ENCODE measurements around the gene WDR82. TPM values are rescaled to one million over a fixed set of nuclear protein-coding genes. Genes with fewer than 3 reads are reported as not detected.

WDR82 gene
- total and polyA plus RNA-seq, 4 donors: 77.1 to 159 (median 133) TPM

GRCh38 chr3:52262447-52262846 lies 16.0 kb downstream of the WDR82 start:
- H3K36me3 ChIP-seq (ENCODE audit: control insufficient read depth, insufficient read depth, low read length): peaks cover 73% of the 10 kb centered on the region
- no peaks in the 10 kb centered on the region for H3K4me1 ChIP-seq (ENCODE audit: control insufficient read depth, insufficient read depth, low read length)
- no peak overlapping the region for H3K27ac ChIP-seq (ENCODE audit: low read depth, low read length)
- H3K9me3 ChIP-seq (ENCODE audit: control insufficient read depth, insufficient read depth, low read length): no peaks in the 10 kb centered on the region
- no peak overlapping the region for H3K4me3 ChIP-seq (ENCODE audit: low read depth, low read length)
- no peak for DNase-seq (ENCODE audit: low read depth in 4 of 6, low spot score in 6 of 6)
- H3K27me3 ChIP-seq (ENCODE audit: control insufficient read depth, insufficient read depth, low read length): no peaks in the 10 kb centered on the region

- Histone ChIP-seq H3K4me1 (ENCODE audit: control insufficient read depth, insufficient read depth, low read length) (no peaks in the 10 kb centered on the region), H3K9me3 (ENCODE audit: control insufficient read depth, insufficient read depth, low read length) (no peaks in the 10 kb centered on the region), H3K27me3 (ENCODE audit: control insufficient read depth, insufficient read depth, low read length) (no peaks in the 10 kb centered on the region), H3K4me3 (ENCODE audit: low read depth, low read length) (no peak overlapping the region), H3K36me3 (ENCODE audit: control insufficient read depth, insufficient read depth, low read length) (peaks cover 74% of the 10 kb centered on the region), H3K27ac (ENCODE audit: low read depth, low read length) (no peak overlapping the region)
- 82% methylated on average over 2 of the region's 4 CpGs for WGBS (ENCODE audit: insufficient coverage)
- DNase-seq (ENCODE audit: low read depth in 4 of 6, low spot score in 6 of 6): no peak
Measured at GRCh38 chr3:52259448-52259847, 19.0 kb downstream of the WDR82 start.

GRCh38 chr3:52259035-52259434 lies 19.4 kb downstream of the WDR82 start:
- H3K27me3 ChIP-seq (ENCODE audit: control insufficient read depth, insufficient read depth, low read length): no peaks in the 10 kb centered on the region
- H3K4me3 ChIP-seq (ENCODE audit: low read depth, low read length): no peak overlapping the region
- H3K36me3 ChIP-seq (ENCODE audit: control insufficient read depth, insufficient read depth, low read length): peaks cover 75% of the 10 kb centered on the region
- H3K4me1 ChIP-seq (ENCODE audit: control insufficient read depth, insufficient read depth, low read length): no peaks in the 10 kb centered on the region
- H3K9me3 ChIP-seq (ENCODE audit: control insufficient read depth, insufficient read depth, low read length): no peaks in the 10 kb centered on the region
- no peak overlapping the region for H3K27ac ChIP-seq (ENCODE audit: low read depth, low read length)
- DNase-seq (ENCODE audit: low read depth in 4 of 6, low spot score in 6 of 6): no peak
- no CpG with 5 or more reads among the region's 1 CpG for WGBS (ENCODE audit: insufficient coverage)

GRCh38 chr3:52257911-52258310 lies 20.5 kb downstream of the WDR82 start:
- WGBS (ENCODE audit: insufficient coverage): 96% methylated on average over 4 of the region's 4 CpGs
- Histone ChIP-seq H3K27ac (ENCODE audit: low read depth, low read length) (no peak overlapping the region), H3K36me3 (ENCODE audit: control insufficient read depth, insufficient read depth, low read length) (peaks cover 78% of the 10 kb centered on the region), H3K4me1 (ENCODE audit: control insufficient read depth, insufficient read depth, low read length) (no peaks in the 10 kb centered on the region), H3K4me3 (ENCODE audit: low read depth, low read length) (no peak overlapping the region), H3K9me3 (ENCODE audit: control insufficient read depth, insufficient read depth, low read length) (no peaks in the 10 kb centered on the region), H3K27me3 (ENCODE audit: control insufficient read depth, insufficient read depth, low read length) (no peaks in the 10 kb centered on the region)
- no peak for DNase-seq (ENCODE audit: low read depth in 4 of 6, low spot score in 6 of 6)

GRCh38 chr3:52256622-52257021 lies 21.8 kb downstream of the WDR82 start:
- peaks cover 83% of the 10 kb centered on the region for H3K36me3 ChIP-seq (ENCODE audit: control insufficient read depth, insufficient read depth, low read length)
- no peaks in the 10 kb centered on the region for H3K27me3 ChIP-seq (ENCODE audit: control insufficient read depth, insufficient read depth, low read length)
- H3K9me3 ChIP-seq (ENCODE audit: control insufficient read depth, insufficient read depth, low read length): no peaks in the 10 kb centered on the region
- DNase-seq (ENCODE audit: low read depth in 4 of 6, low spot score in 6 of 6): no peak
- H3K4me3 ChIP-seq (ENCODE audit: low read depth, low read length): no peak overlapping the region
- H3K4me1 ChIP-seq (ENCODE audit: control insufficient read depth, insufficient read depth, low read length): no peaks in the 10 kb centered on the region
- H3K27ac ChIP-seq (ENCODE audit: low read depth, low read length): no peak overlapping the region
- 94% methylated on average over 2 of the region's 4 CpGs for WGBS (ENCODE audit: insufficient coverage)

GRCh38 chr3:52256159-52256558 lies 22.3 kb downstream of the WDR82 start:
- no peak for DNase-seq (ENCODE audit: low read depth in 4 of 6, low spot score in 6 of 6)
- Histone ChIP-seq H3K4me1 (ENCODE audit: control insufficient read depth, insufficient read depth, low read length) (no peaks in the 10 kb centered on the region), H3K4me3 (ENCODE audit: low read depth, low read length) (no peak overlapping the region), H3K36me3 (ENCODE audit: control insufficient read depth, insufficient read depth, low read length) (peaks cover 87% of the 10 kb centered on the region), H3K27me3 (ENCODE audit: control insufficient read depth, insufficient read depth, low read length) (no peaks in the 10 kb centered on the region), H3K27ac (ENCODE audit: low read depth, low read length) (no peak overlapping the region), H3K9me3 (ENCODE audit: control insufficient read depth, insufficient read depth, low read length) (no peaks in the 10 kb centered on the region)
- WGBS (ENCODE audit: insufficient coverage): no CpG with 5 or more reads among the region's 3 CpGs

- no peak for DNase-seq (ENCODE audit: low read depth in 4 of 6, low spot score in 6 of 6)
- Histone ChIP-seq H3K9me3 (ENCODE audit: control insufficient read depth, insufficient read depth, low read length) (no peaks in the 10 kb centered on the region), H3K27ac (ENCODE audit: low read depth, low read length) (no peak overlapping the region), H3K27me3 (ENCODE audit: control insufficient read depth, insufficient read depth, low read length) (no peaks in the 10 kb centered on the region), H3K4me1 (ENCODE audit: control insufficient read depth, insufficient read depth, low read length) (no peaks in the 10 kb centered on the region), H3K36me3 (ENCODE audit: control insufficient read depth, insufficient read depth, low read length) (peaks cover 87% of the 10 kb centered on the region), H3K4me3 (ENCODE audit: low read depth, low read length) (no peak overlapping the region)
- WGBS (ENCODE audit: insufficient coverage): 89% methylated on average over 3 of the region's 9 CpGs
Measured at GRCh38 chr3:52254608-52255007, 23.8 kb downstream of the WDR82 start.

- 87% methylated on average over 6 of the region's 12 CpGs for WGBS (ENCODE audit: insufficient coverage)
- peaks cover 89% of the 10 kb centered on the region for H3K36me3 ChIP-seq (ENCODE audit: control insufficient read depth, insufficient read depth, low read length)
- H3K4me3 ChIP-seq (ENCODE audit: low read depth, low read length): no peak overlapping the region
- H3K27me3 ChIP-seq (ENCODE audit: control insufficient read depth, insufficient read depth, low read length): no peaks in the 10 kb centered on the region
- H3K27ac ChIP-seq (ENCODE audit: low read depth, low read length): peak overlapping the region; percentile 27
- H3K9me3 ChIP-seq (ENCODE audit: control insufficient read depth, insufficient read depth, low read length): no peaks in the 10 kb centered on the region
- peak in 1 of 6 donors; percentile 22 for DNase-seq (ENCODE audit: low read depth in 4 of 6, low spot score in 6 of 6)
- peaks cover 5% of the 10 kb centered on the region for H3K4me1 ChIP-seq (ENCODE audit: control insufficient read depth, insufficient read depth, low read length)
Measured at GRCh38 chr3:52253314-52254304, 24.8 kb downstream of the WDR82 start.

- no peak for DNase-seq (ENCODE audit: low read depth in 4 of 6, low spot score in 6 of 6)
- Histone ChIP-seq H3K27ac (ENCODE audit: low read depth, low read length) (no peak overlapping the region), H3K4me3 (ENCODE audit: low read depth, low read length) (no peak overlapping the region), H3K4me1 (ENCODE audit: control insufficient read depth, insufficient read depth, low read length) (peaks cover 28% of the 10 kb centered on the region), H3K9me3 (ENCODE audit: control insufficient read depth, insufficient read depth, low read length) (no peaks in the 10 kb centered on the region), H3K27me3 (ENCODE audit: control insufficient read depth, insufficient read depth, low read length) (no peaks in the 10 kb centered on the region), H3K36me3 (ENCODE audit: control insufficient read depth, insufficient read depth, low read length) (peaks cover 80% of the 10 kb centered on the region)
- 100% methylated on average over 1 of the region's 1 CpG for WGBS (ENCODE audit: insufficient coverage)
Measured at GRCh38 chr3:52250122-52250521, 28.3 kb downstream of the WDR82 start.

GRCh38 chr3:52249683-52250082 lies 28.8 kb downstream of the WDR82 start:
- H3K4me1 ChIP-seq (ENCODE audit: control insufficient read depth, insufficient read depth, low read length): peaks cover 31% of the 10 kb centered on the region
- 97% methylated on average over 5 of the region's 6 CpGs for WGBS (ENCODE audit: insufficient coverage)
- peaks cover 75% of the 10 kb centered on the region for H3K36me3 ChIP-seq (ENCODE audit: control insufficient read depth, insufficient read depth, low read length)
- H3K9me3 ChIP-seq (ENCODE audit: control insufficient read depth, insufficient read depth, low read length): no peaks in the 10 kb centered on the region
- no peak for DNase-seq (ENCODE audit: low read depth in 4 of 6, low spot score in 6 of 6)
- H3K27ac ChIP-seq (ENCODE audit: low read depth, low read length): no peak overlapping the region
- H3K27me3 ChIP-seq (ENCODE audit: control insufficient read depth, insufficient read depth, low read length): no peaks in the 10 kb centered on the region
- no peak overlapping the region for H3K4me3 ChIP-seq (ENCODE audit: low read depth, low read length)

All from spinal cord (tissue), 10 donors.